GM19328 (cell line): ENCODE results near the gene CDKN2AIP.
"Not testable (repeated sequence)": the region's sequence is repeated elsewhere in the genome, so short reads cannot be mapped to it uniquely, and the experiment has no call there.

Experiments
- ATAC-seq: cut with Tn5 transposase; IDR thresholded peaks from one replicate; pipeline ENCODE4 v1.9.1; 2021; ENCODE audit warnings: mild to moderate bottlenecking, moderate library complexity; ENCODE audit not compliant: unreplicated experiment

Gene CDKN2AIP

DNA sequence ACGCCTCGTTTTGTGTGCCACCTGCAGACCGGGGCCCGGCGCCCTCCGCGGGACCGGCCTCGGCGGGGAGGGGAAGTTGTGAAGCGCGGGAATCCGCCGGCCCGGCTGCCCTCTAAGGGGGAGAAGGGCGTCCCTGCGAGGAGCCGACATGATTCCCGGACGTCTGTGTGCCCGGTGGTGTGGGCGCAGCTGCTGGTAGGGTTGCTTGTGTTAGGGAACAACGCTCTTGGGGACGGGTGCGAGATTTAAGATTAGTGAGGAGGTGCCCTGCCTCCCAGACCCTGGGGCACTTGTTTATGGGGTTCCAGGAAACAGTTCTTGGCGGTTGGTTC lies 627 bp downstream of the CDKN2AIP start:
- peak; percentile 15 for ATAC-seq

DNA sequence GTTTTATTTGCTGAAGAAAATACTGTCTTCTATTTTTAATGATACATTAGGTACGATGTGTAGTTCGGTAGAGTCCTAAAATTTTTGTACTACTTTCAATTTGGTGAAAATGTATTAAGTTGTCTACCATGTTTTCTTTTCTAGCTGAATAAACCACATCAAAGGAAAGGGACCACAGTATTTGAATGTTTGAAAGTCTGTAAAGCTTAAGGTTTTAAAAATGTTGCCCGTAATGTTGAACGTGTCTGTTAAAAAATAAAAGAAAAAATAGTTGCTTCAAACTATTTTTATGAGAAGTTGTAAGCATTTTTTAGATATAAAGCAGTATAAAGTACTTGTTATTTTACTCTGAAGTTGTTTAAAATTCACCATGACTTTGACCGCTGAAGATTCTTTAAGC lies 3.2 kb downstream of the CDKN2AIP start:
- ATAC-seq: no peak

DNA sequence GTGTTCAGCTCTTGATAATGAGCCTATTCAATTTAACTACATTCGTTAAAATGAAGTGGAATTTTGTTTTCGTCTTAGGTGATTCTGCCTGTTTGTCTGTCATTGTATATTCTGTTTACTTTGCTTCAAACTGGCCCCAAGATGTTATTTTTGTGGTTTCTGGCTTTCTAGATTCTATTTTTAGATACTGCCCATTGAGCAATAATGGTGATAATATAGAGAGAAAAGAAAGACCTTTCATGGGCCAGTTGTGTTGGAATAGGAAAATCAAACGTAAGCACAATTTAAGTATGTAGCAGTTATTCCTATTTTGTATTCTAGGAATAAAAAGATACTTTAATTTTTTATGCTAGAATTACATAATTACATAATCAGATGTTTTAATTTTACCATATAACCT lies 4.0 kb downstream of the CDKN2AIP start:
- ATAC-seq: no peak

DNA sequence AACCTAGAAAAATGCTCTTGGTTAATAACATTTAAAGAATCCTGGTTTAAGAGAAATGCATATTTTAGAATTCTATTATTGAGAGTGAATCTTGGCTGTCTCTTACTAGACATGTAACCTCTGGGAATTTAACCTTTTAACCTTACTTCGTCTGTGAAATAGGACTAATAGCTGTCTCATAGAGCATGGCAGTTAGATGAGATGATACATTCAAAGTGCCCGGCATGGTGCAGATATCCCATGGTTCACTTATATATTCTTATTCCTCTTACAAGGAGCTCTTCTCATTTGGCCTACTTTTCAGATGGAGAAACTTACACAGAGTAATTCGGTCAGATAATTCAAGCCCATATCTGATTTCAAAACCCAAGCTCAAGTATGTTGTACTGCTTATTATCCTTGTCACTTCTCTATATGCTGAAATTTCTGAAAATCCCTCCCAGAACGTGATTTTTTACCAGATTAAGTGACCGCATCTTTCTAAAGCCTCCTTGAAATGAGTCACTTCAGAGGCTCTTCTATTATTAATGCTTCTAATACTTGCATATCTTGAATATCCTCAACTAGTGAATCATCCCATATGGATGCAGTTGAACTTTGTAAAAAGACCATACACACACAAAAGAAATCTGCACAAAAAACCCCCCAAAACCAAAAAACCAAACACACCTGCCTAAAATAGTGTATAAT lies 4.9 kb downstream of the CDKN2AIP start:
- no peak for ATAC-seq

GRCh38 chr4:183450108-183450507 lies 5.7 kb downstream of the CDKN2AIP start:
- no peak for ATAC-seq

GRCh38 chr4:183455431-183456195 lies 11.2 kb downstream of the CDKN2AIP start:
- ATAC-seq: no peak

DNA sequence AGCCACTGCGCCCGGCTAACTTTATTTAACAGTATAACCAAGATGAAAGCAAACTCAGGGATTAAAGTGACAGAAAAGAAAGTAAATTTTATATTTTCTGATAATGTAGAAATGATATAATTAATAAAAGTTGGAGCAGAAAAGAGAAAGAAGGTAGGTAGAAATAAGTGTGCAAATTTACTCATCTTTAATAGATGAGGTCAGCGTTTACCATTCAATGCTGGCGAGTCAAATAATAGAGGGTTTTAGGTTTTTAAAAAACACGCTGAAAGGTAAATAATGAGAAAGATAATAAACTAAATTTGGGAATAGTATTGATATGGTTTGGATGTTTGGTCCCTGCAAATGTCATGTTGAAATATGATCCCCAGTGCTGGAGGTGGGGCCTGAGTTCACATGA lies 13.6 kb downstream of the CDKN2AIP start:
- ATAC-seq: no peak

DNA sequence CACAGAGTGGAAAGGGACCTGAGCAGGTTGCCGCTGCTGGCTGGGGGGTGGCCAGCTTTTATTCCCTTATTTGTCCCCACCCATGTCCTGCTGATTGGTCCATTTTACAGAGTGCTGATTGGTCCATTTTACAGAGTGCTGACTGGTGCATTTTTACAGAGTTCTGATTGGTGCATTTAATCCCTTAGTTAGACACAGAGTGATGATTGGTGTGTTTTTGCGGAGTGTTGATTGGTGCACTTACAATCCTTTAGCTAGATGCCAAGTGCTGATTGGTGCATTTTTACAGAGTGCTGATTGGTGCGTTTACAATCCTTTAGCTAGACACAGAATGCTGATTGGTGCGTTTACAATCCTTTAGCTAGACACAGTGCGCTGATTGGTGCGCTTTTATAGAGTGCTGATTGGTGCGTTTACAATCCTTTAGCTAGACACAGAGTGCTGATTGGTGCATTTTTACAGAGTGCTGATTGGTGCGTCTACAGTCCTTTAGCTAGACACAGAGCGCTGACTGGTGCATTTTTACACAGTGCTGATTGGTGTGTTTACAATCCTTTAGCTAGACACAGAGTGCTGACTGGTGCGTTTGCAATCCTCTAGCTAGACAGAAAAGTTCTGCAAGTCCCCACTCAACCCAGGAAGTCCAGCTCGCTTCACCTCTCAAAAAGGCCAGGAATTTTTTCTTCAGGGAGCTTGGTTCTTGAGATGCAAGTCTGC lies 19.6 kb downstream of the CDKN2AIP start:
- not testable (repeated sequence) for ATAC-seq

- not testable (repeated sequence) for ATAC-seq
Observed at GRCh38 chr4:183465879-183466278, 21.4 kb downstream of the CDKN2AIP start.

DNA sequence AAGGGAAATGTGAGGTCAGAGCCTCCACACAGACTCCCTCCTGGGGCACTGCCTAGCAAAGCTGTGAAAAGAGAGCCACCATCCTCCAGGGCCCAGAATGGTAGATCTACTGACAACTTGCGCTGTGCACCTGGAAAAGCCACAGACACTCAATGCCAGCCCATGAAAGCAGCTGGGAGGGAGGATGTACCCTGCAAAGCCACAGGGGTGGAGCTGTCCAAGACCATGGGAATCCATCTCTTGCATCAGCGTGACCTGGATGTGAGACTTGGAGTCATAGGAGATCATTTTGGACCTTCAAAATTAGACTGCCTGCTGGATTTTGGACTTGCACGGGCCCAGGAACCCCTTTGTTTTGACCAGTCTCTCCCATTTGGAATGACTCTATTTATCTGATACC lies 22.8 kb downstream of the CDKN2AIP start:
- ATAC-seq: no peak

DNA sequence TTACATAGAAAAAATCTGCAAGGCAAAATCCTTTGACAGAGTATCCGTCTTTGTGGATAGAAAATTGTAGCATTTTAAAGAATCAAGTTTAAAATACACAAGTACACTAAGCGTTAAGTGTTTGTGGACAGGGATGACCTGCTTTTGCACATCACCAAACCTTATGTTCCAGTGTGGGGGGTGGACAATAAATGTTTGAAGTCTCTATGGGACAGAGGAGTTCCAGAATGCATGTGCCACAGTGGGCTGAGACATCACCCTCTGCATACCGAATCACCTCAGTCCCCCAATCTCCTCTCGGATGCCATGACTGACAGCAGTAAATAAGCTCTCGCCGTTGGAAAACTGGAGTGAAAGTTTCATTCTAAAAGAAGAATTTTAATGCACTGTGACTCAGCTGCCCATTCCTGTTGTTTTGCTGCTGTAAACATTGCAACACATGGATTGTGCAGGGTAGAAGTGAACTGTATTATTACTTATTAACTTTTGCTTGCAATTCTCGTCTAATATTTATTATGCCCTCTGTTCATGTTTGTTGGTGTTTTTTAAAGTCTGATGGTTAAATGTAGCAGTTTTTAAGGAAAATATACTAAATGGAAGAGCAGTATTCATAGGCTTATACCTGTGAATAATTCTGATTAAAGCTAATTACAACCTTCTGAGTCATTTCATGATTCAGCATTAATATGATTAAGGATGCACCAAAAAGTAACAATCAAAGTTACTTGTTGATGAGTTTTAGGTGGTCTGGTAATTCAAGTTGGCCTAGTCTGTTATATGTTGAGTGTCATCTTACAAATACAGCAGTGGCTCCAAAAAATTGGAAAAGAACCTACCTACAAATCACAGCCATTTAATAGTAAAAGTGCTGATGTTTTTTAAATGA lies 24.0 kb downstream of the CDKN2AIP start:
- ATAC-seq: no peak

DNA sequence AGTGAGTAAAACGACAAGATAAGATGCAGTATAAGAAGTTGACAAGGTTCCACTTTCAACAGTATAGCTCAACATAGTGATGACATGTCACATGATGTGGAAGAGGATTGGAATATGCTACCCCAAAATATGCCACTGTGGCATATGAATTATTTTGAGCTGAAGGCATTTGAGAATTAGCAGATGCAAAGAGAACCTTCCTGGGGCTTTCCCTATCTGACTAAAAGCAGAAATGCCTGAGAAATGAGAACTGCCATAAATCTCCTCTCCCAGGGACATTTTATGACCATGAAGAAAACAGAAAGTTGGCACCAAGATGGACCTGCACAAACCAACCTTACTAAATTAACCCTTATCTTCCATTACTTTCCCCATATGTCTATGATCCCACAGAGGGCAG lies 24.8 kb downstream of the CDKN2AIP start:
- no peak for ATAC-seq

DNA sequence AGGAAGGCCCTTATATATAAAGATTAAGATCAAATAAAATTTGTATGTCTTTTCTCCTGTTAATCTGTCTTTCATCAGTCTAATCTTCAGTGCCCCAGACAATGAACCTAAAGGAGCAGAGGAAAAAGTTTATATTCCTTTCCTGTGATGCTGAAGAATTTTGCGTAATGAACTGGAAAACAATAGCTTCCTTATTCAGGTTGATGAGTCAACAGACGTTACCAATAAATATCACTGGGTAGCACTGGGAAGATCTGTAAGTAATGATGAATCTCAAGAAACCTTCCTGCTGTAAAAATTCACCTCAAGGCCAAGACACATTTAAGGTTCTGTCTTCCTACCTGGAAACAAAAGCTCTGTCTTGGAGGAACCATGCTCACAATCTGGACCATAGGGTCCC lies 25.5 kb downstream of the CDKN2AIP start:
- no peak for ATAC-seq

DNA sequence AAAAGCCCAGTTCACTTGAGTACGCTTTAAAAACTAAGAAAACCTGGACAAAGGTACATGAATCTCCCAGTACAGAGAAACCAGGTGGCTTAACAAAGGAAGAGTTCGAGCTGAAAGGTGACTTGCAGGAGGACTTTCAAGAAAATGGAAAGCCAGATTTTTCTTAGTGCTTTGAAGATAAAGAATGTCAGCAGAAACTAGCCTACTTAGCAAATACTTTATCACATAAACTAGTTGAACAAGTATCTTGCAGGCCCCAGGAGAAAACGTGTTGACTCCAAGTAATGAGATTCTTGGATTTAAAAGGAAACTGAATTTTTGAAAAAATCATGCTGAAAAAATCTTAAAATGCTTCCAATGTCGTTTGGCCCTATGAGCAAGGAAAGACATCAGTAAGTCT lies 26.4 kb downstream of the CDKN2AIP start:
- ATAC-seq: no peak

DNA sequence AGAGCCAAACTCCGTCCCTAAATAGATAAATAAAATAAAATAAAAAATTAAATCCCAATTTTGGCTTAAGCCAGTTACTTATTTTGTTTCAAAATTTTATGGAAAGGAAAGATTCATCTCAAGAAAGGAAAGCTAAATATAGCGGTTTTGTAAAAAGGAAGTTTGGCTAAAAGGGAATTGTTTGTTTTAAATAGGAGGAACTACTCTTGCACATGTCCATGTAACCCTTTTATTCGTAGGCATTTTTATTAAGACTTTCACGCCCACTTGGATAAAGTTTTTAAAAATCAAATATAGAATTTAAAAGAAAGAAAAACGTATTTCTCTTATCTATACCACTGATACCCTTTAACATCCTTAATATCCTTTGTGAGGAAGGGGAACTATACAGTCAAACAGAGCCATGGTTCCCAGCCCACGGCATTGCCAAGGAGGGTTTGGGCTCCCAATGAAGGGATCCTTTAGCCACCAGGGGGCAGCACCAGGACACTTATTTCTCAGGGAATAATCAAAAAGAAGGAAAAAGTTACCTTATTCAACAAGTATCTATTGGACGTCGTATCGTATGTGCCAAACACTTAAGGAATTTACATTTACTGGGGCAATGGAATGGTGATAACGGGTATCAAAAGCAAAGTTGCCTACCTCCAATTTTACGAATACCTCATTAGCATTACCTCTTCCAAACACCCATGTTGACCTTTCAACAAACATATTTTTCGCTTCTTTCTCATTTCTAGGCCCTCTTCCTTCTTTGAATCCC lies 27.7 kb downstream of the CDKN2AIP start:
- no peak for ATAC-seq

DNA sequence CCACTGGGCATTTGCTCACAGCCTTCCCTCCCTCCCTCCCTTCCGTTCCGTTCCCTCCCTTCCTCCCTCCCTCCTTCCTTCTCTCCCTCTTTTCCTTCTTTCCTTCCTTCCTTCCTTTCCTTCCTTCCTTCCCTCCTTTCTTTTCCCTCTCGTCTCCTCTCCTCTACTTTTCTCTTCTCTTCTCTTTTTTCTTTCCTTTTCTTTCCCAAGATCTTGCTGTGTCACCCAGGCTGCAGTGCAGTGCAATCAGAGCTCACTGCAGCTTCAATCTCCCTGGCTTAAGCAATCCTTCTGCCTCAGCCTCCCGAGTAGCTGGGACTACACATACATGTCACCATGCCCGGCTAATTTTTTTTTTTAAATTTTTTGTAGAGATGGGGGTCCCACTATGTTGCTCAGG lies 33.7 kb downstream of the CDKN2AIP start:
- no peak for ATAC-seq

GRCh38 chr4:183478926-183479325 lies 34.5 kb downstream of the CDKN2AIP start:
- no peak for ATAC-seq

DNA sequence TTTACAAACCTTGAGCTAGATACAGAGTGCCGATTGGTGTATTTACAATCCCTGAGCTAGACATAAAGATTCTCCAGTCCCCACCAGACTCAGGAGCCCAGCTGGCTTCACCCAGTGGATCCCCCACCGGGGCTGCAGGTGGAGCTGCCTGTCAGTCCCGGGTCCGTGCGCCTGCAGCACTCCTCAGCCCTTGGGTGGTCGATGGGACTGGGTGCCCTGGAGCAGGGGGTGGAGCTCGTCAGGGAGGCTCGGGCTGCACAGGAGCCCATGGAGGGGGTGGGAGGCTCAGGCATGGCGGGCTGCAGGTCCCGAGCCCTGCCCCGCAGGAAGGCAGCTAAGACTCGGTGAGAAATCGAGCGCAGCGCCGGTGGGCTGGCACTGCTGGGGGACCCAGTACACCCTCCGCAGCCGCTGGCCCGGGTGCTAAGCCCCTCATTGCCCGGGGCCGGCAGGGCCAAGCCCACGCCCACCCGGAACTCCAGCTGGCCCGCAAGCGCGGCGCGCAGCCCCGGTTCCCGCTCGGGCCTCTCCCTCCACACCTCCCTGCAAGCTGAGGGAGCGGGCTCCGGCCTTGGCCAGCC lies 38.2 kb downstream of the CDKN2AIP start:
- ATAC-seq: not testable (repeated sequence)

GRCh38 chr4:183483997-183484396 lies 39.6 kb downstream of the CDKN2AIP start:
- no peak for ATAC-seq
